Activated T-helper 9 cell treated with anti-CD3 and anti-CD28 coated beads, Interleukin-2, amount 50 U/mL, for 16 hours (primary cell): ENCODE data around the gene ATP11B.

Experiments
- DNase-seq: peaks from one replicate; pipeline ENCODE4 v3.0.0-alpha.2; 2020; ENCODE audit warnings: low read depth

The ATP11B gene

GRCh38 chr3:182792901-182793662 is at the start of gene ATP11B:
TSS of gene ATP11B (plus strand) at chr3:182793504. CDS start at chr3:182793760, 256 bp downstream.
- DNase-seq, result peak; percentile 73

DNA sequence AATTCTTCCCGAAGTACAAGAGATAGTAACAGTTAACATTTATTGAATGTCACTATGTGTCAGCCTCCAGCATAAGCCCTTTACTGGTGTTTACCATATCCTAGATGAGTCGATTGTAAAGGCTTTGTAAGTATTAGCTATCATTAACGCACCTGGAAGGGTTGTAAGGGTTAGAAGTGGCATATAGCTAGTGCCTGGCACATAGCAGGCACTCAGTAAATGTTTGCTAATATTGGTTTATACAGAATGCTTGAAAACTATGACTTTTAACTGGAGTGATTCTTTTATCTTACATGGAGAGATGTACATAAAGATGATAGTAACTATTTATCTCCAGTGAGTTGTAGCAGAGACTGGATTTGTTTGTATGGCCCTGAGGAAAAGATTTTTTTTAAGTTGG is 46.3 kb upstream of the ATP11B start:
- DNase-seq, result no peak

- no peak for DNase-seq
These were observed 38.0 kb upstream of the ATP11B start for GRCh38 chr3:182755308-182755707.

GRCh38 chr3:182755712-182756111 is 37.6 kb upstream of the ATP11B start:
- DNase-seq, result no peak

DNA sequence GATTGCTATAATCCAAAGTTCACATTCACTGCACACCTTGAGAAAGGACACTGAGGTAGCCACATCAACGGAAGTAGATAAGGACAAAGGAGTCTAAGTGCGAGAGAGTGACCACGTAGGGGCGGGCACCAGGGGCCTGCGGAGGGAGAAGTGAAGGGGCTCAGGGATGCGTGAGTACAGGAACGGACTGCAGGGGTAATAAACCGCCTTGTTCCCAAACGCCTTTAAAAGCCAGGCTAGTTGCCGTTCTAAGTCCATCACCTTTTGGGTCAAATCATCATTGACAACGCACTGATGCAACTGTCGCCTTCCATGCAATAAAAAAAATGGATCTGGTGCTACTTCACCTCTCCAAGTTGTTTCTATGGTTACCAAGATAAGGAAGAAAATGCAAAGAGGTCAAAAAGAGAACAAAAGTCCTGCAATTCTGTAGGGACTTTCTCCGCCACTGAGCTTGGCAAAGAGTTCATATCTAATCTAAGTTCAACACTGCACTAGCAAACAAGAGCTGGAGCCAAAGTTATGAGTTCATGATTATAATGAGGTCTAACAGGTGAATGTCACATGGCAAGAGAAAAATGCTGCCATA is 32.6 kb upstream of the ATP11B start:
- DNase-seq, result no peak

- DNase-seq, result no peak
These were observed 29.4 kb upstream of the ATP11B start for GRCh38 chr3:182763896-182764295.

GRCh38 chr3:182765287-182765686 is 28.0 kb upstream of the ATP11B start:
- DNase-seq, result no peak

DNA sequence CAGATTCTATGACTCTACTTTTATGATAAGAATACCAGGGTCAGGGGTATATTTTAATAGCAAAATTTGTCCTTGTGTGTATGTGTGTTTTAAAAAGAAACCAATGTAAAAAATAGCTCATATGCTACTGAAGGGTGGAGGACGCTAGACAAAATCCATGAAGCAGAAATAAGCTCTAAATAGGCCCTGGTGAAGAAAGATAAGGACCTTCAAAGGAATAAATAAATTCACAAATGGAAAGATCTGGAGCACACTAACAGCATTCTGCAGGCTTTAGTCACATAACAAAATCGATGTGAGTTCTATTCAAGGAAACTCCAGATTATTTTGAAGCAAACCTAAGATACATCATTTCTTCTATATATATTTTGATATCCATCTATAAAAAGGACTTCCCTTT is 27.2 kb upstream of the ATP11B start:
- no peak for DNase-seq

- DNase-seq, result no peak
These were observed 24.9 kb upstream of the ATP11B start for GRCh38 chr3:182768413-182768812.

DNA sequence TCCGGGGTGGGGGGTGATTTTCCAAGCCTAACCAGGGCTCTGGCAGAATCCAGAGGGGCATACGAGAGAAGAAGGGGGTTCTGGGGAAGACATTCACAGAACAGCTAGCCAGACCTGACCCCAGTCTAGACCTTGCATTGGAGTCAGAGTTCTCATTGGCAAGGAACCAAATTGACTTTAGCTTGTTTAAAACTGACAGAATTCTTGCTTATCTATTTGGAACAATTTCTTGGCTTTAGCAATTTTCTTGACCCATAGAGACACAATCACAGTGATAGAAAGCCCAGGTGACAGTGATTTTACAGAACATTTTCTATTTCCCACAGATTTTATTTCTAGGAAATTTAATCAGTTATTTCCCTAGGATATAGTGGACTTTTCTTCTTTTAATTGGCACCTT is 23.6 kb upstream of the ATP11B start:
- DNase-seq, result no peak

DNA sequence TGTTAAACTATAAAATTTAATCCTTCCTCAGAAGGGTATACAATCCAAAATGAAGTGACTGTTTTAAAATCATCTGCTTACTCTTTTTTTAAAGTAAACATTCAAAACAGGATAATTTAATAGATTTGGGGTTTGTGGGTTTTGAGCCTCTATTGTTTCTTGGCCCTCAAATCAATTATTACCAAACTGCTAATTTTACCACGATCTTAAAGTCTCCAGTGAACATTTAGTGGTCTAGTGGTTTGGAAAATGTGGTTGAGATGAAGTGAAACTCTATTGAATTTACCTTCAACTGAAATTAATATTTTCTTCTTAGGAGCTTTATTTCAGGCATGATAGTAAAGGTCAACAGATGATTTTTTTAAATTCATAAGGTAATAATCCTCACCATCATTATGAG is 11.2 kb upstream of the ATP11B start:
- no peak for DNase-seq

DNA sequence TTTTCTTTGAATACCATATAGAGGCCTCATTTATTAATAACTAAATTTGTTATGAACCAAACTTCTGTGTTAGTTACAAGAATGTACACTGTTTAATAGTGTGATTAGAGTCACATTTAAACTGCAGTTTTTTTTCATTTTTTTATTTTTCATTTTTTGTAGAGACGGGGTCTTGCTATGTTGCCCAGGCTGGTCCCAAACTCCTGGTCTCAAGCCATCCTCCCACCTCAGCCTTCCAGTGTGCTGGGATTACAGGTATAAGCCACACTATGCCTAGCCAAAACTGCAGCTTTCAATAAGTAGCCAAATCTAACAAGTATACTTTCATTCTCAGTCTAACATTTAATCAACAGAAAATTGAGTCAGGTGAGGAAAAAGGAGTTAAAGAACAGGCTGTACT is 10.2 kb upstream of the ATP11B start:
- DNase-seq, result no peak

DNA sequence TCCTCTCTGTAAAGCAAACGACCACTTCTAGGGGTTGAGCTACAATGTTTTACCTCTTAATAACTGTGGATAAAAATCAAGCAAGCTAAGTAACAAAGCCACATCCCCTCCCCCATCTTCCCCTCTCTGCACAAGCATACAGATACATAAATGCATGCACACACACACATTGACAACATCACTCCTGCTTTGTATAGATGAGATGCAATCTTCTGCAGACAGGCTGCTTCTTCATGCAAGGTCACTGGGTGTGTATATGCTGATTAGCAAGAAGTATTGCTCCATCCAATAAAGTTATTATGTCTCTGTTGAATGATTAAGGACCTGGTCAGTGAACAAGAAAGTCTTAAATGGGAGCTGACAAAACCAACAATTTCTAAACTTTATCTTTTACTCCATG is 8.8 kb upstream of the ATP11B start:
- no peak for DNase-seq

- no peak for DNase-seq
These were observed 8.2 kb upstream of the ATP11B start for GRCh38 chr3:182785142-182785541.

DNA sequence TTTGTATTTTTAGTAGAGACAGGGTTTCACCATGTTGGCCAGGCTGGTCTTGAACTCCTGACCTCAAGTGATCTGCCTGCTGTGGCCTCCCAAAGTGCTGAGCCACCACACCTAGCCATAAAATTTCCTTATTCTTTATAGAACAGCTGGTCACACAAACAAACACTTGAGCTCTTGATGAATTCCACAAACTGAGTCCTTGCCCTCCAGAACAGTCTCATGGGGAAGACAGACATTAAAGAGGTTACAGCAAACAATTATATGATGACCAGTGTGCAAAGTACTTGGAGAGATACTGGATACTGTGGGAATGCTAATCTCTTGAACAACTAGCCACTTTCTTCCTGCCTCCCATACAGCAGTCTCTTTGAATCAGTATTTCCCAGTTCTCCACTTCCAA is 7.5 kb upstream of the ATP11B start:
- no peak for DNase-seq

- DNase-seq, result no peak
These were observed 6.6 kb upstream of the ATP11B start for GRCh38 chr3:182786564-182787196.

DNA sequence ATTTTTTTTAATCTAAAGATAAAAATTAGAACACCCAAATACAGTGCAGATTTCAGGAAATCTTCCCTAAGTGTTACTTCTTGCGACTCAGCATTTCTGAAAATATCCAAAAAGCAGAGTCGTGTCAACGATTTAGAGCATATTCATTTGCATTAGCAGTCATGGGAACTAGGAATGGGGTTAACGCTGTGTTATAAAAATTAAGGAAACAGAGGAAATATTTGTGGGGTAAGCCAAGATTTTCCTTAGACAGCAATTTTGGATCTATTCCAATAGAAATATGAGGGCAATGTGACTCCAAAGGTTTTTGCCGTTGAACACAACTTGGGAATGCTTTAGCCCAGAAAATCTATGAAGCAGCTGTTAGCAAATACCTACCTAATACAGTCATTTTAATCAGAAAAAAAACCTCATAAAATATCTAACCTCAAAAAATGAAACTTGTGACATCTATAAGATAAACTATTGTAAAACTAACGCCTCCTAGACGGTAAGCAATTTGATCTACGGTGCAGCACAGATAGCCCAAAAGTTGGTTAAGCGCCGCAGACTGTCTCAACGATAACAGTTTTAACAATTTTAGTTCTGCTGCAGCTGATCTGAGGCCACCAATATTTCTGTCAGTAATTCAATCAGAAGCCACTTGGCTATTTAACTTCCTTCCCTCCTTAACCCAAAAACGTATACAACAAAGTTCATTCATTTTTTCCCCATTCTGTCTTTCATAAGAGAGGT is 5.8 kb upstream of the ATP11B start:
- no peak for DNase-seq

DNA sequence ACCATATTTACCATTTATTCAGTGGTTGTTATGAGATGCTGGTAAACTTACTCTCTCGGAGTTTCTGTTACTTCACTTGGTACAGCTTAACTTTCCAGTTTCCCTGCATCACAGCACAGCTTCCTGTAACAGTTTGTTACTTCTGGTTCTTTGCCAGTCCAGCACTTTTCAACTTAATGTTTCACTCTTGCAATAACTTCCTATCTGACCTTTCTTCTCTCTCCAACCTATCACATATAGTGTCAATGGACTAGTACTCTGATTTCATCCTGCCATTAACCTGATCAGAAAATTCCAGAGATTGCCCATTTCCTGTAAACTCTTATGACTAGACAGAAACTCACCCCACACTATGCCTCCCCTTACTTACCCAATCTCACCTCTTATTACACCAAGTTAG is 3.9 kb upstream of the ATP11B start:
- DNase-seq, result no peak

DNA sequence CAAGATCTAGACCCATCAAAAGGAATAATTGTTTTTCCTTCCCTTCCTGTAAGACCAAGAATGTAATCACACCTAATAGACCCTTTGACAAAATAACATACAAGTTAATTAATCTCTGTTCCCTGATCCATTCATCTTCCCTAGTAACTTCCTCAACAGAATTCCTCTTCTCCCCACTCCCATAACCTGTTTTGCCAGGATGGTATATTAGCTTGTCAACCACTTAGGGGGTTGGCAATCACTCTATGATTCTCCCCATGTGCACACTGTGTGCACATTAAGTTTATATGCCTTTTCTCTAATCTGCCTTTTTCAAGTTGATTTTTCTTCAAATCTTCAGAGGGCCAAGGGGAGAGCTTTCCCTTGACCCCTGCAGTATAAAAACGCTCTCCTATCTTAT is 2.7 kb upstream of the ATP11B start:
- no peak for DNase-seq

DNA sequence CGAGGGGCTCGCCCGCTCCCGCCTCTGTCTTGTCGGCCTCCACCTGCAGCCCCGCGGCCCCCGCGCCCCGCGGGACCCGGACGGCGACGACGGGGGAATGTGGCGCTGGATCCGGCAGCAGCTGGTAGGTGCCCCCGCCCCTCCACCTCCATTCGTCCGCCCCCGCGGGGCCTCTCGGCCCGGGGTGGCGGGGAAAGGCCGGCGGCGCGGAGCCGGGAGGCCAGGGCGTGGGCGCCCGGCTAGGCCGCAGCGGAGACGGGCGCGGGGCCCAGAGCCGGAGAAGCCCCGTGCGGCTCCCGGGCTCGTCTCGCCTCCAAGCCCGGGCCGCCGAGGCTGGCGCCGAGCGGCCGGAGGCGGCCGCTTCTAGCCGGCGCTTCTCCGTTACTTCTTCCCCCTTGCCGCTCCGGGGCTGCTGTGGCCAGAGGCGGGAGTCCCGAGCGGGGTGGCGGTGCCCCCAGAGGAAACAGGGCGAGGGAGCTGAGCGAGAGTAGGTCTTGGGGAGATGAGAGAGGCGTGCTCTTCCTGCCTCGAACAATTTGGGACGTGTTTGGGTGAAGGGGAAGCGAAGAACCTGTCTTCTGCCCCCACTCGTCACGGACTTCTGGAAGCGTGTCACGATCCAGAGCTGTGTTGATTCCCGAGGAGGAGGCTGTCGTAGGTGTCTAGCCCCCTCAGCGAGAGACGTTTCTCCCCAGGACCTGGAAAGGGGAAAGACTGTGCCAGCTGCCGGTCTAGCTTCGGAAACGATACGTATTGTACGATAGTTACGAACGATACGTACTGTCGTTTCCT is 555 bp downstream of the ATP11B start:
- peak; percentile 13 for DNase-seq

DNA sequence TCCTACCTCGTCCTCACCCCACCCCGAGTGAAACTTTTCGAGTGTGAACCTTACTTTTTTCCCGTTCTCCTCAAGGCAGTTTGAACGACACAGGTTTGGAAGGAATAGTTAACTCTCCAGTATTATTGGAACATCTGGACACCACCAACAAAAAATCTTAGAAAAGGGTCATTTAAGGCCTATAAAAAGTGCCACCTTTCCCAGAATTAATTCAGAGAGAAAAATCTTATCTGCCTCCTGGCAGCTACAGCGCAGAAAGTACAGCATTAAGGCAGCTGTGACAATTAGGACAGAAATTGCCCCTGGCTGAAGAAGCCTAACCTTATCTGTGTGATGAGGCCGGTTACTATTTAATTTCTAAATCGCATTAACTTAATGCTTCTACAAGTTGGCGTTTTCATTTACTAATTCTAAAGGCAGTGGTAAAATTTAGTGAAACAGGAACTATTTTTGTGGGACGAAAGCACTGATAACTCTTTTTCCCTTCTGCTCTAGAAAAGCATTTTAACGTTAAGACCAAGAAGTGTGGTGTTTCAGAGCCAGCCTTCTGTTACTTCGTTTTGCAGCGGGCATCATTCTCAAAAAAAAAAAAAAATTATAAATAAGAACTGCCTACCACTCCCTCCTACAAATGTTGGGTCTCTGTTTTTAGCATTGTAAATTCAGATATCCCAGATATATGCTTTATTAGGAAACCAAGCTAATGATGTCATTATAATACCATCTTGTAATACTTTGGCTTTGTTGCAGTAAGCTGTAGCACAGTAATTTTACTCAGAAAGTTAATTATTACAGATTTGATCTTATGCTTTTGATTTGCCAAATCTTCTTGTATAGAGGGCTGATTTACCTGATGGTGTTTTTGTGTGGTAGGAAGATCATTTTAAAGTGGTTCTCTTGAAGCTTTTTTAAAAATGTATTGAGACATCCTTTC is 1.4 kb downstream of the ATP11B start:
- DNase-seq, result no peak
